HepG2 (cell line): ENCODE data around the gene STAT4. TPM values are rescaled to one million over a fixed set of nuclear protein-coding genes. Genes with fewer than 3 reads are reported as not detected.
A peak's percentile ranks its signal among the peaks of the same experiment; 100 is the strongest.

Experiments
- ARID2 ChIP-seq: sonication (generic); formaldehyde crosslinking; IDR thresholded peaks from 2 replicates; pipeline ENCODE4 v1.8.1; 2022; ENCODE audit warnings: mild to moderate bottlenecking, missing genetic modification reagents, borderline replicate concordance
- BCLAF1 ChIP-seq: fragments of 450-650 bp; IDR thresholded peaks from 2 replicates; pipeline ENCODE4 v1.6.1; 2017; ENCODE audit warnings: mild to moderate bottlenecking
- BRCA1 ChIP-seq: sonication (generic); formaldehyde crosslinking; IDR thresholded peaks from 2 replicates; pipeline ENCODE4 v1.4.0; 2020; ENCODE audit warnings: missing genetic modification reagents
- BRF2 ChIP-seq: sonication (generic); formaldehyde crosslinking; IDR thresholded peaks from 2 replicates; pipeline ENCODE4 v1.8.1; 2022; ENCODE audit warnings: mild to moderate bottlenecking, missing genetic modification reagents
- DPF2 ChIP-seq: sonication (generic); formaldehyde crosslinking; IDR thresholded peaks from 2 replicates; pipeline ENCODE4 v1.4.0; 2020; ENCODE audit warnings: mild to moderate bottlenecking, low read depth, missing genetic modification reagents, borderline replicate concordance
- EZH2 ChIP-seq: conservative IDR thresholded peaks from 2 replicates; pipeline ENCODE4 v1.6.1; 2012; ENCODE audit warnings: mild to moderate bottlenecking, low read depth, low read length, moderate library complexity
- GLMP ChIP-seq: sonication (generic); formaldehyde crosslinking; IDR thresholded peaks from 2 replicates; pipeline ENCODE4 v1.9.0; 2021; ENCODE audit warnings: missing genetic modification reagents, mild to moderate bottlenecking, borderline replicate concordance
- HNRNPLL ChIP-seq: fragments of 200-400 bp; formaldehyde crosslinking; IDR thresholded peaks from 2 replicates; pipeline ENCODE4 v1.6.1; 2017; ENCODE audit warnings: mild to moderate bottlenecking, low read depth, low read length; ENCODE audit not compliant: poor library complexity, severe bottlenecking
- MTA3 ChIP-seq: sonication (generic); formaldehyde crosslinking; IDR thresholded peaks from 2 replicates; pipeline ENCODE4 v1.4.0; 2020; ENCODE audit warnings: missing genetic modification reagents
- SNAPC4 ChIP-seq: sonication (generic); formaldehyde crosslinking; IDR thresholded peaks from 2 replicates; pipeline ENCODE4 v1.4.0; 2020; ENCODE audit warnings: mild to moderate bottlenecking, missing genetic modification reagents
- SYNCRIP ChIP-seq: fragments of 200-400 bp; formaldehyde crosslinking; IDR thresholded peaks from 2 replicates; pipeline ENCODE4 v1.6.1; 2018; ENCODE audit warnings: mild to moderate bottlenecking, low read depth, low read length; ENCODE audit not compliant: insufficient read depth
- TFDP1 ChIP-seq: IDR thresholded peaks from 2 replicates; pipeline ENCODE4 v1.6.1; 2016; ENCODE audit warnings: missing compliant biosample characterization, missing genetic modification reagents, borderline replicate concordance
- ZNF121 ChIP-seq: sonication (generic); formaldehyde crosslinking; IDR thresholded peaks from 2 replicates; pipeline ENCODE4 v1.5.0; 2020; ENCODE audit warnings: mild to moderate bottlenecking, missing genetic modification reagents
- ZNF546 ChIP-seq: sonication (generic); formaldehyde crosslinking; conservative IDR thresholded peaks from 2 replicates; pipeline ENCODE4 v1.8.1; 2023; ENCODE audit warnings: mild to moderate bottlenecking, missing genetic modification reagents
- ZNF577 ChIP-seq: sonication (generic); formaldehyde crosslinking; IDR thresholded peaks from 2 replicates; pipeline ENCODE4 v1.4.0; 2020; ENCODE audit warnings: mild to moderate bottlenecking, low read depth, missing genetic modification reagents, borderline replicate concordance
- ZNF678 ChIP-seq: sonication (generic); formaldehyde crosslinking; IDR thresholded peaks from 2 replicates; pipeline ENCODE4 v1.4.0; 2020; ENCODE audit warnings: mild to moderate bottlenecking, missing genetic modification reagents
- ZNF879 ChIP-seq: sonication (generic); formaldehyde crosslinking; IDR thresholded peaks from 2 replicates; pipeline ENCODE4 v1.8.1; 2023; ENCODE audit warnings: missing genetic modification reagents
- polyA plus RNA-seq, 8 experiments: library from polyadenylated mRNA; depleted of rRNA in 3 of 8; stranded (reverse) in 7 of 8; unstranded in 1 of 8; fragments of >200 nt; fragmentation: Illumina TruSeq in 4 of 8; extraction: Trizol in 4 of 8; gene quantifications; 2 replicates each; pipeline versions ENCODE4 v1.2.1 to v1.2.3, GENCODE V29; 2011 to 2016; ENCODE audit warnings: low read depth in 4 of 8, missing spikeins in 1 of 8, mixed read lengths in 1 of 8; ENCODE audit not compliant: insufficient read depth in 1 of 8
- total RNA-seq, 5 experiments: library from RNA; depleted of rRNA; stranded (reverse); fragments of >200 nt; fragmentation: Illumina TruSeq; extraction: Trizol; gene quantifications; 2 replicates each; pipeline ENCODE4 v1.2.3, GENCODE V29; 2016; ENCODE audit warnings: low read depth in 1 of 5

Gene STAT4
- total and polyA plus RNA-seq, 2 of the 13 experiments (the other 11 are each of a cell fraction or from before 2014, with no cell fraction given), result 0.37 TPM; not detected in 1

GRCh38 chr2:191013932-191014652, 136.7 kb downstream of the STAT4 start, which contains the start of gene STAT1 (continued):
- TF ChIP-seq BRF2 (CRISPR knock-in tag) (peak; percentile 85), ZNF577 (CRISPR knock-in tag) (no peak; the same call in 1 of the 2 replicates), HNRNPLL (peak; percentile 94), DPF2 (0 out of 2 replicates have a peak, but pooled peaks have one; percentile 43), SNAPC4 (CRISPR knock-in tag) (peak; percentile 56; the same call in 1 of the 2 replicates), SYNCRIP (no peak), ZNF678 (CRISPR knock-in tag) (peak; percentile 96), ZNF546 (CRISPR knock-in tag) (peak; percentile 96), BRCA1 (CRISPR knock-in tag) (peak; percentile 72; the same call in 1 of the 2 replicates), GLMP (CRISPR knock-in tag) (no peak), MTA3 (CRISPR knock-in tag) (no peak), ZNF121 (peak; percentile 90), EZH2 (no peak), ARID2 (CRISPR knock-in tag) (peak; percentile 96), ZNF879 (no peak), TFDP1 (CRISPR knock-in tag) (peak; percentile 97; the same call in 1 of the 2 replicates), BCLAF1 (no peak)
